Stromal cell of bone marrow (primary cell): ENCODE data around the gene WASF3.

Experiments used
- DNase-seq: peaks from one replicate; pipeline ENCODE4 v3.0.0-alpha.2; 2012; ENCODE audit warnings: low read depth

The WASF3 gene

DNA sequence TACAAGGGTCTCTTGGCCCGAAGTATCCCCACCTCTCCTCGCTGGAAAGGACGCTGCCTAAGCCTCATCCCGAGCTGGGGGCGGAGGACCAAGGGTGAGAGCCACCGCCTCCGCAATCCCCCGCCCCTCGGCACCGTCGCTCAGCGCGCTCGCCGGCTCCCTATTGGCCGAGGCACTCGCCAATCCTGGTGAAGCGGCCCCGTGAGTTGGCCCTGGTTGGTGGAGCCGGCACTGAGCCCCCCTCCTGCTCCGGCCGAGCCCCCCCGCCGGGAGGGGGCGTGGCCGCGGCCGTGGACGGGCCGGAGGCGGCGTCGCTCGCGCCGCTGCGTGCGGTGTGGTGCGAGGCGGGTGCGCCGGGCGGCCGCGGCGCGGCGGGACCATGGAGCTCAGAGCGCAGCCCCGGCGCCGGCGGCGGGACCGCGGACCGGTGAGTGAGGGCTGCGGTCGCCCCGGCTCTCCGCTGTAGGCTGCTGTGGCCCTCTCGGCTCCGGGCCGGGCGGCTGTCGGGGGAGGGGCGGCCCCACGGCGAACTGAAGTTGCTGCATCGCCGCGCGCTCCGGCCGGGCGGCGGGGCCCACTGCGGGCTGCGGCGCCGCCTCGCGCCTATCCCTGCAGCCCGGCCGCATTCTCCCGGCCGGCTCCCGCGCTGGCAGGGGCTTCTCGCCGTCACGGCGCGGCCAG lies at the start of gene WASF3:
Gene WASF3, plus strand, starts transcription at position 291 of the 681 bp plus-strand sequence. CDS start 84,588 bp downstream, outside the sequence.
- DNase-seq, result peak; percentile 90

GRCh38 chr13:26508885-26509284 lies 48.6 kb upstream of the WASF3 start:
- peak; percentile 94 for DNase-seq

GRCh38 chr13:26509491-26509890 lies 48.0 kb upstream of the WASF3 start:
- DNase-seq, result no peak

- DNase-seq, result no peak
These were observed 43.6 kb upstream of the WASF3 start for GRCh38 chr13:26513931-26514330.

DNA sequence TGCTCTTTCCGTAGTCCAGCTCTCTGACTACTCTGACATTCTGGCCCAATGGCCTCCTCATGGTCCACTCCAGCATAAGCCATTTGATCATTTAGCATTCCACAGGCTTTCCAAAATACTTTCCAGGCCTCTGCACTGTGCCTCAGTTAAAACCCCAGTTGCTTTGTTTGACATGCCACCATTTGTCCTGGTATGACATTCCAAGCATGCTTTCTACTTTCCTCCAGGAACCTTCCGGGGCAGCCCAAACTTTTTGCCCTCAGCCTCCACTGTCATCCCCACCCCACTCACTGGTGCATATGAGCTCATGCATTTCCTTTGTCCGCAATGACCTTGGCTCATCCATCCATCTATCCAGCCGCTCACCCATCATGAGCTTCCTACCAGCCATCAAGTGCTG lies 41.8 kb upstream of the WASF3 start:
- DNase-seq, result no peak

GRCh38 chr13:26517936-26518335 lies 39.5 kb upstream of the WASF3 start:
- no peak for DNase-seq

DNA sequence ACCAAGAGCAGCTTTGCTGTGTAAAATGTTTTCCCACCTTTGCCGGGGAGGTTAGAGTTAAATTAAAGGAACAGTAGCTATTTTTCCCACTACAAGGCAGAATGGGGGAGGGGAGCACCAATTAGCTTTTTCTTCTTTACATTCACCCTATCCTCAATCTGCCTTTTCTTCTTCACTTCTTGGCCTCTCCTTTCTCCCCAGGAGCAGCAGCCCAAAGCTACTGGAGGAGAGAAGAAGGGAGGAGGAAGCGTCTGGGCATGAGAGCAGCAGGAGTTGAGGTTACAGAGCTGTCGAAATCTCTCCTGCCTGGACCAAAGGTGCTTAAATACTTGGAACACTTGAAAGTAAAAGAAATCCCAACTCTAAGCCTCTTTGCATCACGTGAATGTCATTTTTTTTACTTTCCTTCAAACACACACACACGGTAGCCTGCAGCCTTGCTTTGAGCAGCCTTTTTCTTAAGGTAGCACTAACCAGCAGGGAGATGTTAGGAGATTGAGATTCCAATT lies 39.0 kb upstream of the WASF3 start:
- DNase-seq, result no peak

DNA sequence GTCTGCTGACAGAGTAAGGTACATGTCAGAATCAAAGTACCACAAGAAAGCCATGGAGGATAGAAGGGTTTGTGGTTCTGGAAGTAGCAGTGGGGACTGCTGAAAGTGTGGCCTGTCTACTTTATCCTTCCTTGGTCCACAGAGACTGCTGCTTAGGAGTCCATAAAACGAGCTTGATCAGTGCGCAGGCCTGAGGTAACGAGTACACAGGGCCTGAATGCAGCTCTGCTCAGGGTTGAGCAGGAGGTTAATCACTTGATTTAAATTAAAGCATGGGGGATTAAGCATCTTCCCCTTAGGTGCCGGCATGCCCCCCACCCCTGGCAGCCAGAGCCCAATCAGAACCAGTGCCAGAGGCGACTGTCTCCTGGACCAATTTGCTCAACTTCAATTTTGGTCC lies 34.9 kb upstream of the WASF3 start:
- no peak for DNase-seq

- DNase-seq, result no peak
These were observed 34.5 kb upstream of the WASF3 start for GRCh38 chr13:26523007-26523406.

GRCh38 chr13:26525528-26525927 lies 32.0 kb upstream of the WASF3 start:
- DNase-seq, result no peak

GRCh38 chr13:26526702-26527216 lies 30.7 kb upstream of the WASF3 start:
- no peak for DNase-seq

- DNase-seq, result no peak
These were observed 29.0 kb upstream of the WASF3 start for GRCh38 chr13:26528527-26528926.

DNA sequence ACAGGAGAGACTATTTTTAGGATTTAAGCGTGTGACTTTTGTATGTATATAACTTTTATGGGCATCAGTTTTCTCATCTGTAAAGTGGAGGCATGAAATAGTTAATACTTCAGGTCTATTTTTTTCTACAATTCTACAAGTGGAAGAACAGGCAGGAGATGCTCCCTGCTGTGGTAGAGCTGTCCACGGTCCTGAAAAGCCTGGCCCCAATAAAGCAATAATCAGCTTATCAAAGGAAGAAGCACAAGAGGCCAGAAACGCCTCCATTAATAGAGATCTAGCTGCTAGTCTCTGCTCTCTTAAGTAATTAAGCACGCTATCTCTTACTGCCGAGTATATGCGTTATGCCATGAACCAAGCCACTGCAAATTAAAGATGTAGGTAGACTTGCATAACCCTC lies 28.0 kb upstream of the WASF3 start:
- peak; percentile 34 for DNase-seq

DNA sequence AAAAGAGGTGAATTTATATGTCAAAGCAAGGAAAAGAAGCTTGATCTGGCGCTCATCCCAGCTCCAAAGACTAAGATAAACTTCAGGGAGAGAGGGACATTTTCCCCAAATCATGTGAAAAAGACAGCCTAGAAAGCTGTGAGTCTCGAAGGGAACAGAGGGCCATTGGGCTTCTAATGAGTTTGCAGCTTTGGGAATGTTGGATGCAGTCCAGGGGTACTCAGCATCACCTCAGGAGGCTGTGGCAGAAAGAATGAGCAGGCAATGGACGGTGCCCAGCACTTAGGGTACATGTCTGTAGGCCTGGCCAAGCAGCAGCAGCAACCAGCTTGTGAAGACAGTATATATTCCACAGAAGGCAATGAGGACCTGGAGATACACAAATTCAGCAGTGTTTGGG lies 25.7 kb upstream of the WASF3 start:
- no peak for DNase-seq

- no peak for DNase-seq
These were observed 23.3 kb upstream of the WASF3 start for GRCh38 chr13:26534036-26534726.

- peak; percentile 75 for DNase-seq
These were observed 18.8 kb upstream of the WASF3 start for GRCh38 chr13:26538363-26539317.

- no peak for DNase-seq
These were observed 17.7 kb upstream of the WASF3 start for GRCh38 chr13:26539738-26540292.

- DNase-seq, result no peak
These were observed 17.1 kb upstream of the WASF3 start for GRCh38 chr13:26540334-26540733.

DNA sequence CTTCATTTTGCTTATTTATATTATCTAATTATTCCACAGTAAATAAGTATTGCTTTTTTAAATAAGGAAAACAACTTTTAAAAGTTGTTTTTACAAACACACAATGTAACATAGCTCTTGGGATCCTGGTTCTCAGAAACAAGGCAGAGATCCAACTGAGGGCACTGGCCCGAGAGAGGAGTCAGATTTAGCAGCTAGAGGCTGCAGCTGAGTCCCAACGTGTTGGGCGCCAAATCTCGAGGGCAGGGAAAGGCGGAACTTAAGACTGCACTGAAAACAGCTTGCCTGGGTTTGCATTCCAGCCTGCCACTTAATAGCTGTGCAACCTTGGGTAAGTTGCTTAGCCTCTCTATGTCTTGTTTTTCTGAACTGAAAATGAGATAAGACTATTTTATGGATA lies 16.4 kb upstream of the WASF3 start:
- DNase-seq, result no peak

DNA sequence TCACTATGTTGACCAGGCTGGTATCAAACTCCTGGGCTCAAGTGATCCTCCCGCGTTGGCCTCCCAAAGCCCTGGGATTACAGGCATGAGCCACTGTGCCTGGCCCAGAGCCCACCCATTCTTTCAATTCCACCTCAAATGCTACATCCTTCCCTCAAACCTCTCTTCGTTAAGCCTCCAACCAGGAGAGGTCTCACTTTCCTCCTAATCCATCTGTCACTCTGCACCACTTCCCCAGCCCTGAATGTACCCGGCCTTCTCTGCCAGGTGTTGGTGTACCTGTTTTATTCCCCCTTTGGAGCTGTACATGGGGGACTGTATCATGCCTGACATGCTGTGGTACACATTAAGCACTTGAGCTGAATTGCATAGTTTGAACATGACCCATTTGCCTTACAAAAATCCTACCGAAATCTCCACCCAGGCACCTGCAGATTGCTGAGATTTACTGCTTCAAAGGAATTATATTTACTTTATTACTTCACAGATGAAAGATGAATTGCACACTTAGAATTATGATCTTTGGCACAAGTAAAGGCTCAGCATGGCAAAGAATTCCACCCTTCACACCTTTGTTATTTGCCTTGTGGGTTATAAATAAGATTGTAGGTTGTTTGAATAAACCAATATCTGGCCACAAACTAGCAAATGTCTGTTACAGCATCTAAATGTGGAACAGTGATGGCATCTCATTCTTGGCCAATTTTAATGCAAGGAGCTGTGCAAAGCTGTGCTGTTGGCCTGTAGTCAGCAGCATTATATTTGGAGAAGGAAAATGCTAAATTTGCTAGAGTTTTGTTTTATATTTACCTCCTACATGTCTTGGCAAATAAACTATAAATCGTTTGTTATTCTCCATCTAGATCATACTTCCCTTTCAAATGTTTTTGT lies 15.6 kb upstream of the WASF3 start:
- no peak for DNase-seq

- DNase-seq, result no peak
These were observed 12.8 kb upstream of the WASF3 start for GRCh38 chr13:26544707-26545106.
